SU-DHL-6 (cell line): ENCODE data around the gene ADNP2.

Source experiments
- H2AFZ ChIP-seq: fragments of 200-600 bp; sonication (generic); 2 replicates; pipeline ENCODE4 v1.6.1; 2014; ENCODE audit warnings: low read depth, mild to moderate bottlenecking, moderate library complexity, mixed read lengths, antibody characterized with exemption, low read length; ENCODE audit not compliant: severe bottlenecking
- H3F3A ChIP-seq: fragments of 200-600 bp; shearing (Covaris generic); 2 replicates; pipeline ENCODE4 v1.6.0; 2016; ENCODE audit warnings: antibody characterized with exemption, mild to moderate bottlenecking; ENCODE audit not compliant: insufficient read depth
- H3K27ac ChIP-seq: fragments of 200-600 bp; sonication (generic); 2 replicates; pipeline ENCODE4 v1.5.1; 2016; ENCODE audit warnings: low read depth, mild to moderate bottlenecking, low read length, moderate library complexity, mixed read lengths
- H3K27me3 ChIP-seq: fragments of 200-600 bp; sonication (generic), shearing (Covaris generic); 2 replicates; pipeline ENCODE4 v1.6.0; 2014; ENCODE audit warnings: mild to moderate bottlenecking, low read length
- H3K36me3 ChIP-seq: fragments of 200-600 bp; sonication (generic); 2 replicates; pipeline ENCODE4 v1.6.1; 2014; ENCODE audit warnings: mild to moderate bottlenecking, low read length, mixed read lengths
- H3K4me2 ChIP-seq: fragments of 300-600, 200-600 bp; shearing (Covaris generic), sonication (generic); 2 replicates; pipeline ENCODE4 v1.6.0; 2014; ENCODE audit warnings: low read length, low read depth, mild to moderate bottlenecking; ENCODE audit not compliant: poor library complexity, severe bottlenecking
- H3K4me3 ChIP-seq: fragments of 200-600 bp; sonication (generic); 2 replicates; pipeline ENCODE4 v1.5.1; 2014; ENCODE audit warnings: antibody characterized with exemption, low read length, mild to moderate bottlenecking, mixed read lengths; ENCODE audit not compliant: insufficient read depth, poor library complexity, severe bottlenecking
- H3K79me2 ChIP-seq: fragments of 200-600 bp; sonication (generic); 2 replicates; pipeline ENCODE4 v1.6.1; 2014; ENCODE audit warnings: mild to moderate bottlenecking, low read length, moderate library complexity; ENCODE audit not compliant: insufficient read depth
- H3K9ac ChIP-seq: fragments of 200-600 bp; sonication (generic); 2 replicates; pipeline ENCODE4 v1.7.0; 2014; ENCODE audit warnings: mild to moderate bottlenecking, low read length
- H3K9me2 ChIP-seq: fragments of 200-600 bp; sonication (generic); replicated peaks from 2 replicates; pipeline ENCODE4 v1.6.1; 2014; ENCODE audit warnings: low read length; ENCODE audit not compliant: insufficient read depth
- H3K9me3 ChIP-seq: fragments of 200-600 bp; sonication (generic); 2 replicates; pipeline ENCODE4 v1.6.1; 2014; ENCODE audit warnings: low read length, mixed read lengths; ENCODE audit not compliant: insufficient read depth
- H4K20me1 ChIP-seq: fragments of 200-600 bp; sonication (generic); 2 replicates; pipeline ENCODE4 v1.6.1; 2014; ENCODE audit warnings: low read depth, mild to moderate bottlenecking, antibody characterized with exemption, low read length, moderate library complexity, mixed read lengths
- CTCF ChIP-seq: fragments of 200-600 bp; sonication (generic); IDR thresholded peaks from one replicate; pipeline ENCODE4 v1.5.1; 2017; ENCODE audit warnings: antibody characterized with exemption, mild to moderate bottlenecking, low read length, moderate library complexity; ENCODE audit not compliant: insufficient read depth, poor library complexity, severe bottlenecking
- EZH2phosphoT487 ChIP-seq: fragments of 200-600 bp; sonication (generic), shearing (Covaris generic); conservative IDR thresholded peaks from 2 replicates; pipeline ENCODE4 v1.6.1; 2018; ENCODE audit warnings: mild to moderate bottlenecking, antibody characterized with exemption, low read length, moderate library complexity, mixed read lengths

Gene ADNP2

GRCh38 chr18:80168346-80168745 is 59.3 kb downstream of the ADNP2 start:
- Histone ChIP-seq H3K4me3 (no peak overlapping the region), H3K79me2 (no peaks in the 10 kb centered on the region), H3F3A (no peaks in the 10 kb centered on the region), H3K4me2 (no peak overlapping the region), H2AFZ (no peak overlapping the region), H3K9me2 (no peaks in the 10 kb centered on the region), H3K36me3 (no peaks in the 10 kb centered on the region), H3K9ac (no peak overlapping the region), H4K20me1 (no peaks in the 10 kb centered on the region), H3K27ac (no peak overlapping the region), H3K27me3 (no peaks in the 10 kb centered on the region), H3K9me3 (peaks cover 8% of the 10 kb centered on the region; the same call in 1 of the 2 replicates)
- TF ChIP-seq CTCF = no peak
- no peak for TF ChIP-seq EZH2phosphoT487

GRCh38 chr18:80168982-80169381 is 59.9 kb downstream of the ADNP2 start:
- no peak overlapping the region for H3K9ac ChIP-seq
- H3K4me3 ChIP-seq = no peak overlapping the region
- no peaks in the 10 kb centered on the region for H3F3A ChIP-seq
- H2AFZ ChIP-seq = no peak overlapping the region
- TF ChIP-seq CTCF (no peak), EZH2phosphoT487 (no peak)
- H3K27me3 ChIP-seq = no peaks in the 10 kb centered on the region
- no peak overlapping the region for H3K27ac ChIP-seq
- H3K9me3 ChIP-seq = peaks cover 3% of the 10 kb centered on the region; the same call in 1 of the 2 replicates
- H3K79me2 ChIP-seq = no peaks in the 10 kb centered on the region
- no peaks in the 10 kb centered on the region for H3K9me2 ChIP-seq
- H3K36me3 ChIP-seq = no peaks in the 10 kb centered on the region
- H4K20me1 ChIP-seq = no peaks in the 10 kb centered on the region
- no peak overlapping the region for H3K4me2 ChIP-seq

- no peaks in the 10 kb centered on the region for H3K27me3 ChIP-seq
- H3K4me2 ChIP-seq = no peak overlapping the region
- no peak overlapping the region for H3K9ac ChIP-seq
- TF ChIP-seq CTCF (no peak), EZH2phosphoT487 (no peak)
- H2AFZ ChIP-seq = no peak overlapping the region
- H3K79me2 ChIP-seq = no peaks in the 10 kb centered on the region
- no peaks in the 10 kb centered on the region for H4K20me1 ChIP-seq
- H3K4me3 ChIP-seq = no peak overlapping the region
- H3K27ac ChIP-seq = no peak overlapping the region
- no peaks in the 10 kb centered on the region for H3K9me3 ChIP-seq
- H3K36me3 ChIP-seq = no peaks in the 10 kb centered on the region
- H3F3A ChIP-seq = no peaks in the 10 kb centered on the region
- H3K9me2 ChIP-seq = no peaks in the 10 kb centered on the region
These were observed 60.5 kb downstream of the ADNP2 start for GRCh38 chr18:80169607-80170006.
